WTC11 (cell line): ENCODE results near the gene MRPL44. TPM values are rescaled to one million over a fixed set of nuclear protein-coding genes. Genes with fewer than 3 reads are reported as not detected.

Experiments used
- ATAC-seq: fragments of 200-7000 bp; cut with Tn5 transposase; 2 replicates; pipeline ENCODE4 v1.10.0; 2021; ENCODE audit warnings: mild to moderate bottlenecking, moderate library complexity
- CTCF ChIA-PET: fragments of 300-600 bp; sonication (Branson Sonifier 250); formaldehyde crosslinking; loops from one replicate; lab custom pipeline; 2021; ENCODE audit warnings: antibody characterized with exemption; lab: Charles Lee
- POLR2A ChIA-PET: fragments of 350-600 bp; sonication (Branson Sonifier 250); formaldehyde crosslinking; loops from one replicate; lab custom pipeline; 2021; ENCODE audit warnings: antibody characterized with exemption; lab: Charles Lee
- DNase-seq: peaks from one replicate; pipeline ENCODE4 v3.0.0; 2021; ENCODE audit warnings: low spot score
- H3K27ac Mint-ChIP-seq: 2 replicates; pipeline ENCODE4 v1.8.0; 2021; ENCODE audit warnings: mixed read lengths
- H3K27me3 Mint-ChIP-seq: 2 replicates; pipeline ENCODE4 v1.8.0; 2021; ENCODE audit warnings: low read depth, mild to moderate bottlenecking, moderate library complexity, mixed read lengths
- H3K36me3 Mint-ChIP-seq: 2 replicates; pipeline ENCODE4 v1.8.0; 2021; ENCODE audit warnings: mixed read lengths
- H3K4me1 Mint-ChIP-seq: 2 replicates; pipeline ENCODE4 v1.8.0; 2022; ENCODE audit warnings: mixed read lengths
- H3K4me3 Mint-ChIP-seq: 2 replicates; pipeline ENCODE4 v1.8.0; 2021; ENCODE audit warnings: mild to moderate bottlenecking, moderate library complexity, mixed read lengths
- H3K9me3 Mint-ChIP-seq: 2 replicates; pipeline ENCODE4 v1.8.0; 2021; ENCODE audit warnings: mixed read lengths
- CTCF ChIP-seq: fragments of 200-600 bp; IDR thresholded peaks from 2 replicates; pipeline ENCODE4 v1.8.0; 2022; ENCODE audit warnings: antibody characterized with exemption
- ERG ChIP-seq: fragments of 250-450 bp; sonication (Bioruptor Pico); IDR thresholded peaks from 2 replicates; pipeline ENCODE4 v1.8.0; 2021; ENCODE audit warnings: mild to moderate bottlenecking
- GABPB1 ChIP-seq: sonication (generic); formaldehyde crosslinking; IDR thresholded peaks from 2 replicates; pipeline ENCODE4 v1.8.1; 2023; ENCODE audit warnings: mild to moderate bottlenecking, missing genetic modification reagents
- NR1H2 ChIP-seq: sonication (generic); formaldehyde crosslinking; IDR thresholded peaks from 2 replicates; pipeline ENCODE4 v1.9.0; 2021; ENCODE audit warnings: mild to moderate bottlenecking, moderate library complexity, missing genetic modification reagents
- USF2 ChIP-seq: sonication (generic); formaldehyde crosslinking; IDR thresholded peaks from 2 replicates; pipeline ENCODE4 v1.8.1; 2023; ENCODE audit warnings: mild to moderate bottlenecking, missing genetic modification reagents, moderate library complexity
- ZBTB21 ChIP-seq: sonication (generic); formaldehyde crosslinking; IDR thresholded peaks from 2 replicates; pipeline ENCODE4 v1.8.1; 2023; ENCODE audit warnings: mild to moderate bottlenecking, missing genetic modification reagents, borderline replicate concordance
- total RNA-seq: library from RNA; stranded (reverse); gene quantifications from 3 replicates; pipeline ENCODE4 v1.2.3, GENCODE V29; 2021

The MRPL44 gene
- total RNA-seq, 1 experiment from 2014 or later = 55.3 TPM

- TF ChIP-seq ERG = no peak
These were observed 33.3 kb upstream of the MRPL44 start (continued) for GRCh38 chr2:223923976-223924375.

GRCh38 chr2:223925106-223925505, 32.2 kb upstream of the MRPL44 start:
- peaks cover 41% of the 10 kb centered on the region for H3K36me3 Mint-ChIP-seq
- POLR2A ChIA-PET = no interaction called here
- CTCF ChIA-PET = interaction anchor here (0.7 kb wide), 1 partner anchor 53 kb away, joined by 5 read pairs; no protein-coding TSS in a partner anchor
- H3K27me3 Mint-ChIP-seq = no peaks in the 10 kb centered on the region
- no peak for DNase-seq
- no peak overlapping the region for H3K4me3 Mint-ChIP-seq
- no peak for TF ChIP-seq CTCF
- H3K27ac Mint-ChIP-seq = no peak overlapping the region
- ATAC-seq = no peak
- H3K4me1 Mint-ChIP-seq = peaks cover 12% of the 10 kb centered on the region
- H3K9me3 Mint-ChIP-seq = peaks cover 25% of the 10 kb centered on the region

GRCh38 chr2:223928113-223929006, 28.9 kb upstream of the MRPL44 start:
- TF ChIP-seq GABPB1 (CRISPR knock-in tag) = no peak
- H3K27me3 Mint-ChIP-seq = no peaks in the 10 kb centered on the region
- H3K4me1 Mint-ChIP-seq = peaks cover 35% of the 10 kb centered on the region
- ChIA-PET POLR2A (no interaction called here), CTCF (no interaction called here)
- H3K9me3 Mint-ChIP-seq = peaks cover 25% of the 10 kb centered on the region
- ATAC-seq = no peak
- H3K4me3 Mint-ChIP-seq = no peak overlapping the region
- peaks cover 41% of the 10 kb centered on the region for H3K36me3 Mint-ChIP-seq
- no peak for DNase-seq
- no peak overlapping the region for H3K27ac Mint-ChIP-seq

- peak overlapping the region; percentile 91 for H3K27ac Mint-ChIP-seq
- peaks cover 22% of the 10 kb centered on the region for H3K9me3 Mint-ChIP-seq
- TF ChIP-seq NR1H2 = no peak
- H3K36me3 Mint-ChIP-seq = peaks cover 32% of the 10 kb centered on the region
- no peak overlapping the region for H3K4me3 Mint-ChIP-seq
- DNase-seq = no peak
- no peak for ATAC-seq
- peaks cover 41% of the 10 kb centered on the region for H3K4me1 Mint-ChIP-seq
- H3K27me3 Mint-ChIP-seq = no peaks in the 10 kb centered on the region
- ChIA-PET POLR2A (no interaction called here), CTCF (interaction anchor here (0.6 kb wide), 1 partner anchor 89 kb away, joined by 3 read pairs; no protein-coding TSS in a partner anchor)
These were observed 27.6 kb upstream of the MRPL44 start for GRCh38 chr2:223929571-223930102.

GRCh38 chr2:223930103-223930976, 26.9 kb upstream of the MRPL44 start:
- peak; percentile 54 for ATAC-seq
- DNase-seq = no peak
- CTCF ChIA-PET = no interaction called here

More at GRCh38 chr2:223930103-223930976, 26.9 kb upstream of the MRPL44 start:
- Mint-ChIP-seq H3K36me3 (peaks cover 27% of the 10 kb centered on the region), H3K4me1 (peaks cover 48% of the 10 kb centered on the region), H3K27ac (peak overlapping the region; percentile 91), H3K27me3 (no peaks in the 10 kb centered on the region), H3K9me3 (peaks cover 21% of the 10 kb centered on the region), H3K4me3 (no peak overlapping the region)
- POLR2A ChIA-PET = no interaction called here
- TF ChIP-seq ZBTB21 (CRISPR knock-in tag) = no peak
- TF ChIP-seq USF2 (CRISPR knock-in tag) = peak; percentile 47; the same call in 1 of the 2 replicates
- TF ChIP-seq GABPB1 (CRISPR knock-in tag) = peak; percentile 81
- TF ChIP-seq, all 79 proteins: peak for 2
